Activated naive CD4-positive, alpha-beta T cell treated with anti-CD3 and anti-CD28 coated beads, Interleukin-2, amount 50 U/mL, for 24 hours (primary cell): Measurements from ENCODE around the gene UPK3A.
"Not testable (repeated sequence)": the region's sequence is repeated elsewhere in the genome, so short reads cannot be mapped to it uniquely, and the experiment has no call there.

Source experiments
- H3K27ac Mint-ChIP-seq: one replicate; pipeline ENCODE4 v1.8.0; 2021; ENCODE audit warnings: mild to moderate bottlenecking, mixed read lengths
- H3K27me3 Mint-ChIP-seq: one replicate; pipeline ENCODE4 v1.8.0; 2021; ENCODE audit warnings: mixed read lengths
- H3K36me3 Mint-ChIP-seq: one replicate; pipeline ENCODE4 v1.8.0; 2021; ENCODE audit warnings: mixed read lengths
- H3K4me1 Mint-ChIP-seq: one replicate; pipeline ENCODE4 v1.8.0; 2021; ENCODE audit warnings: mixed read lengths
- H3K4me3 Mint-ChIP-seq: one replicate; pipeline ENCODE4 v1.8.0; 2021; ENCODE audit warnings: mild to moderate bottlenecking, mixed read lengths
- H3K9me3 Mint-ChIP-seq: one replicate; pipeline ENCODE4 v1.8.0; 2021; ENCODE audit warnings: mixed read lengths

The UPK3A gene

GRCh38 chr22:45322873-45323525 is 38.2 kb downstream of the UPK3A start:
- peaks cover 18% of the 10 kb centered on the region for H3K36me3 Mint-ChIP-seq

GRCh38 chr22:45323695-45324094 is 38.9 kb downstream of the UPK3A start:
- Mint-ChIP-seq H3K4me1 (peaks cover 62% of the 10 kb centered on the region), H3K9me3 (no peaks in the 10 kb centered on the region)

More at GRCh38 chr22:45322873-45323525, 38.2 kb downstream of the UPK3A start:
- H3K27me3 Mint-ChIP-seq, result no peaks in the 10 kb centered on the region
- H3K27ac Mint-ChIP-seq, result no peak overlapping the region
- peaks cover 68% of the 10 kb centered on the region for H3K4me1 Mint-ChIP-seq
- H3K9me3 Mint-ChIP-seq, result no peaks in the 10 kb centered on the region
- H3K4me3 Mint-ChIP-seq, result peak overlapping the region; percentile 23

GRCh38 chr22:45324311-45324711 is 39.6 kb downstream of the UPK3A start:
- Mint-ChIP-seq H3K4me3 (no peak overlapping the region), H3K27me3 (no peaks in the 10 kb centered on the region), H3K9me3 (no peaks in the 10 kb centered on the region), H3K27ac (no peak overlapping the region), H3K36me3 (peaks cover 18% of the 10 kb centered on the region), H3K4me1 (peaks cover 56% of the 10 kb centered on the region)

More at GRCh38 chr22:45323695-45324094, 38.9 kb downstream of the UPK3A start:
- Mint-ChIP-seq H3K27me3 (no peaks in the 10 kb centered on the region), H3K36me3 (peaks cover 18% of the 10 kb centered on the region), H3K27ac (no peak overlapping the region), H3K4me3 (peak overlapping the region; percentile 23)

- H3K36me3 Mint-ChIP-seq, result peaks cover 17% of the 10 kb centered on the region
- H3K9me3 Mint-ChIP-seq, H3K27ac Mint-ChIP-seq, H3K4me3 Mint-ChIP-seq, H3K27me3 Mint-ChIP-seq: not testable (repeated sequence)
- peaks cover 20% of the 10 kb centered on the region for H3K4me1 Mint-ChIP-seq
These were observed 43.5 kb downstream of the UPK3A start for GRCh38 chr22:45328261-45328660.

GRCh38 chr22:45328822-45329529 is 44.2 kb downstream of the UPK3A start:
- Mint-ChIP-seq H3K4me1 (peaks cover 13% of the 10 kb centered on the region), H3K4me3 (no peak overlapping the region), H3K9me3 (no peaks in the 10 kb centered on the region), H3K36me3 (peaks cover 12% of the 10 kb centered on the region), H3K27ac (no peak overlapping the region), H3K27me3 (no peaks in the 10 kb centered on the region)

- H3K27ac Mint-ChIP-seq, result no peak overlapping the region
- no peak overlapping the region for H3K4me3 Mint-ChIP-seq
- H3K36me3 Mint-ChIP-seq, result peaks cover 11% of the 10 kb centered on the region
These were observed 44.8 kb downstream of the UPK3A start for GRCh38 chr22:45329530-45329936.

GRCh38 chr22:45330548-45330947 is 45.8 kb downstream of the UPK3A start:
- Mint-ChIP-seq H3K9me3 (no peaks in the 10 kb centered on the region), H3K27ac (no peak overlapping the region), H3K4me1 (peaks cover 2% of the 10 kb centered on the region), H3K36me3 (peaks cover 10% of the 10 kb centered on the region), H3K4me3 (no peak overlapping the region), H3K27me3 (no peaks in the 10 kb centered on the region)

More at GRCh38 chr22:45329530-45329936, 44.8 kb downstream of the UPK3A start:
- Mint-ChIP-seq H3K27me3 (no peaks in the 10 kb centered on the region), H3K4me1 (peaks cover 9% of the 10 kb centered on the region), H3K9me3 (no peaks in the 10 kb centered on the region)

- H3K36me3 Mint-ChIP-seq, result peaks cover 13% of the 10 kb centered on the region
- no peak overlapping the region for H3K4me3 Mint-ChIP-seq
These were observed 46.7 kb downstream of the UPK3A start for GRCh38 chr22:45331486-45331885.

GRCh38 chr22:45332001-45332400 is 47.3 kb downstream of the UPK3A start:
- no peaks in the 10 kb centered on the region for H3K9me3 Mint-ChIP-seq
- peaks cover 4% of the 10 kb centered on the region for H3K4me1 Mint-ChIP-seq
- no peak overlapping the region for H3K4me3 Mint-ChIP-seq
- peaks cover 17% of the 10 kb centered on the region for H3K36me3 Mint-ChIP-seq
- H3K27me3 Mint-ChIP-seq, result no peaks in the 10 kb centered on the region
- no peak overlapping the region for H3K27ac Mint-ChIP-seq

More at GRCh38 chr22:45331486-45331885, 46.7 kb downstream of the UPK3A start:
- Mint-ChIP-seq H3K4me1 (no peaks in the 10 kb centered on the region), H3K27me3 (no peaks in the 10 kb centered on the region), H3K9me3 (no peaks in the 10 kb centered on the region), H3K27ac (no peak overlapping the region)

GRCh38 chr22:45334068-45334467 is 49.3 kb downstream of the UPK3A start:
- Mint-ChIP-seq H3K9me3 (no peaks in the 10 kb centered on the region), H3K27me3 (no peaks in the 10 kb centered on the region), H3K27ac (no peak overlapping the region), H3K36me3 (peaks cover 21% of the 10 kb centered on the region), H3K4me3 (no peak overlapping the region), H3K4me1 (peaks cover 7% of the 10 kb centered on the region)

- Mint-ChIP-seq H3K36me3 (peaks cover 21% of the 10 kb centered on the region), H3K4me1 (peaks cover 7% of the 10 kb centered on the region), H3K9me3 (no peaks in the 10 kb centered on the region), H3K4me3 (no peak overlapping the region), H3K27ac (no peak overlapping the region), H3K27me3 (no peaks in the 10 kb centered on the region)
These were observed 49.8 kb downstream of the UPK3A start for GRCh38 chr22:45334528-45334927.

GRCh38 chr22:45335021-45335818 is 50.5 kb downstream of the UPK3A start:
- Mint-ChIP-seq H3K27me3 (no peaks in the 10 kb centered on the region), H3K4me1 (peaks cover 11% of the 10 kb centered on the region), H3K27ac (no peak overlapping the region), H3K4me3 (no peak overlapping the region), H3K36me3 (peaks cover 21% of the 10 kb centered on the region), H3K9me3 (no peaks in the 10 kb centered on the region)

GRCh38 chr22:45335854-45336522 is 51.2 kb downstream of the UPK3A start:
- Mint-ChIP-seq H3K36me3 (peaks cover 24% of the 10 kb centered on the region), H3K27me3 (no peaks in the 10 kb centered on the region), H3K4me1 (peaks cover 18% of the 10 kb centered on the region), H3K9me3 (no peaks in the 10 kb centered on the region), H3K4me3 (no peak overlapping the region), H3K27ac (no peak overlapping the region)

- Mint-ChIP-seq H3K27me3 (no peaks in the 10 kb centered on the region), H3K9me3 (no peaks in the 10 kb centered on the region), H3K27ac (peak overlapping the region; percentile 89), H3K4me1 (peaks cover 28% of the 10 kb centered on the region), H3K36me3 (peaks cover 27% of the 10 kb centered on the region), H3K4me3 (no peak overlapping the region)
These were observed 52.3 kb downstream of the UPK3A start for GRCh38 chr22:45336971-45337431.

GRCh38 chr22:45337536-45337935 is 52.8 kb downstream of the UPK3A start:
- Mint-ChIP-seq H3K27me3 (no peaks in the 10 kb centered on the region), H3K27ac (peak overlapping the region; percentile 89), H3K9me3 (no peaks in the 10 kb centered on the region), H3K36me3 (peaks cover 27% of the 10 kb centered on the region), H3K4me1 (peaks cover 32% of the 10 kb centered on the region), H3K4me3 (no peak overlapping the region)
